HL-60 (cell line): Measurements from ENCODE around the gene KIAA0232.
A peak's percentile ranks its signal among the peaks of the same experiment; 100 is the strongest.

Experiments
- GABPA ChIP-seq: IDR thresholded peaks from 2 replicates; pipeline ENCODE4 v1.6.1; 2012; ENCODE audit warnings: low read depth
- POLR2AphosphoS5 ChIP-seq: IDR thresholded peaks from 2 replicates; pipeline ENCODE4 v1.6.1; 2012; ENCODE audit warnings: low read depth
- SPI1 ChIP-seq: IDR thresholded peaks from 2 replicates; pipeline ENCODE4 v1.6.1; 2012; ENCODE audit warnings: low read depth, mild to moderate bottlenecking, borderline replicate concordance
- TF ChIP-seq, protein P1 (sequence below): IDR thresholded peaks from one replicate; pipeline ENCODE4 v1.5.1; 2011; ENCODE audit warnings: low read length, control low read depth, inconsistent platforms; ENCODE audit not compliant: insufficient read depth
- TF ChIP-seq, protein P2 (sequence below): IDR thresholded peaks from 2 replicates; pipeline ENCODE4 v1.6.1; 2012; ENCODE audit warnings: low read depth; ENCODE audit not compliant: insufficient replicate concordance

DNA sequence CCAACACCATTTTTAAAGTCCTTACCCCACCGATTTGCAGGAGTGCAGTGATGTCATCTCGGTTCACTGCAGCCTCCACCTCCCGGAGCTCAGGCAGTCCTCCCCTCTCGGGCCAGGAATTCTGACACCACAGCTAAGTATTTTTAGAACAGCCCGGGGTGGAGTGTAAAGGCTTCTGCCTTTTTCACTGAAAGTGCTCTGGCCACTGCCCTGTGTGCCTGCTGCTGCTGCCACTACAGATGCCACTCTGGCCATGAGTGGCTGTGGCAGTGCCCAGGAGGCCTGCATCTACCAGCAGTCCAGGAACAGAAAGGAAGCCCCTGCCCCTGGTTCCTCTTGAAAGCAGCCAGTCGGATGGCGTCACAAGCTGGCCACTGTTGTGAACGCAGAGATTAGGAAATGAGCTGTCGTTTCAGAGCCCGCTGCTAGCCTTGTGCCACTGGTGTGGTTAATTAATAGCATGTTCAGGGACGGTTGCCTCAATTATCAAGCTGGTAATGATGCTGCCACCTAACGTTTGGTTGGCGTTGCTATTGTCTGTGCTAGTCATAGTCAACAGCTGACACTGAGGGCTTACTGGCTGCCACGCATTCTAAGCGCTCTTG lies 103.5 kb downstream of the KIAA0232 start:
- TF ChIP-seq, protein P1, sequence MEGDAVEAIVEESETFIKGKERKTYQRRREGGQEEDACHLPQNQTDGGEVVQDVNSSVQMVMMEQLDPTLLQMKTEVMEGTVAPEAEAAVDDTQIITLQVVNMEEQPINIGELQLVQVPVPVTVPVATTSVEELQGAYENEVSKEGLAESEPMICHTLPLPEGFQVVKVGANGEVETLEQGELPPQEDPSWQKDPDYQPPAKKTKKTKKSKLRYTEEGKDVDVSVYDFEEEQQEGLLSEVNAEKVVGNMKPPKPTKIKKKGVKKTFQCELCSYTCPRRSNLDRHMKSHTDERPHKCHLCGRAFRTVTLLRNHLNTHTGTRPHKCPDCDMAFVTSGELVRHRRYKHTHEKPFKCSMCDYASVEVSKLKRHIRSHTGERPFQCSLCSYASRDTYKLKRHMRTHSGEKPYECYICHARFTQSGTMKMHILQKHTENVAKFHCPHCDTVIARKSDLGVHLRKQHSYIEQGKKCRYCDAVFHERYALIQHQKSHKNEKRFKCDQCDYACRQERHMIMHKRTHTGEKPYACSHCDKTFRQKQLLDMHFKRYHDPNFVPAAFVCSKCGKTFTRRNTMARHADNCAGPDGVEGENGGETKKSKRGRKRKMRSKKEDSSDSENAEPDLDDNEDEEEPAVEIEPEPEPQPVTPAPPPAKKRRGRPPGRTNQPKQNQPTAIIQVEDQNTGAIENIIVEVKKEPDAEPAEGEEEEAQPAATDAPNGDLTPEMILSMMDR = peak; percentile 86
- no peak for TF ChIP-seq GABPA
- TF ChIP-seq POLR2AphosphoS5 = peak; percentile 74
- TF ChIP-seq, protein P2, sequence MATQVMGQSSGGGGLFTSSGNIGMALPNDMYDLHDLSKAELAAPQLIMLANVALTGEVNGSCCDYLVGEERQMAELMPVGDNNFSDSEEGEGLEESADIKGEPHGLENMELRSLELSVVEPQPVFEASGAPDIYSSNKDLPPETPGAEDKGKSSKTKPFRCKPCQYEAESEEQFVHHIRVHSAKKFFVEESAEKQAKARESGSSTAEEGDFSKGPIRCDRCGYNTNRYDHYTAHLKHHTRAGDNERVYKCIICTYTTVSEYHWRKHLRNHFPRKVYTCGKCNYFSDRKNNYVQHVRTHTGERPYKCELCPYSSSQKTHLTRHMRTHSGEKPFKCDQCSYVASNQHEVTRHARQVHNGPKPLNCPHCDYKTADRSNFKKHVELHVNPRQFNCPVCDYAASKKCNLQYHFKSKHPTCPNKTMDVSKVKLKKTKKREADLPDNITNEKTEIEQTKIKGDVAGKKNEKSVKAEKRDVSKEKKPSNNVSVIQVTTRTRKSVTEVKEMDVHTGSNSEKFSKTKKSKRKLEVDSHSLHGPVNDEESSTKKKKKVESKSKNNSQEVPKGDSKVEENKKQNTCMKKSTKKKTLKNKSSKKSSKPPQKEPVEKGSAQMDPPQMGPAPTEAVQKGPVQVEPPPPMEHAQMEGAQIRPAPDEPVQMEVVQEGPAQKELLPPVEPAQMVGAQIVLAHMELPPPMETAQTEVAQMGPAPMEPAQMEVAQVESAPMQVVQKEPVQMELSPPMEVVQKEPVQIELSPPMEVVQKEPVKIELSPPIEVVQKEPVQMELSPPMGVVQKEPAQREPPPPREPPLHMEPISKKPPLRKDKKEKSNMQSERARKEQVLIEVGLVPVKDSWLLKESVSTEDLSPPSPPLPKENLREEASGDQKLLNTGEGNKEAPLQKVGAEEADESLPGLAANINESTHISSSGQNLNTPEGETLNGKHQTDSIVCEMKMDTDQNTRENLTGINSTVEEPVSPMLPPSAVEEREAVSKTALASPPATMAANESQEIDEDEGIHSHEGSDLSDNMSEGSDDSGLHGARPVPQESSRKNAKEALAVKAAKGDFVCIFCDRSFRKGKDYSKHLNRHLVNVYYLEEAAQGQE = no peak
- no peak for TF ChIP-seq SPI1
